Measurements from ENCODE around the gene FBN2. TPM values are rescaled to one million over a fixed set of nuclear protein-coding genes. Genes with fewer than 3 reads are reported as not detected.
A peak's percentile ranks its signal among the peaks of the same experiment; 100 is the strongest.

Gene FBN2
- polyA plus RNA-seq (2011; rRNA removed) (141 and 157 TPM in 2 replicates), polyA minus RNA-seq (2011; rRNA and poly(A)+ RNA removed) (294 and 372 TPM in 2 replicates)

- CTCF ChIA-PET: interaction anchor here (1.0 to 3.3 kb wide), 3 partner anchors 137 to 974 kb away, joined by 3 to 19 read pairs (median 5); no protein-coding TSS in a partner anchor
- H3K27me3 ChIP-seq (ENCODE audit: control insufficient read depth, insufficient read depth, low read length): no peaks in the 10 kb centered on the region
- H3K36me3 ChIP-seq (ENCODE audit: control insufficient read depth, insufficient read depth, low read length): peaks cover 3% of the 10 kb centered on the region; the same call in 1 of the 2 replicates
- H3K4me3 ChIP-seq (ENCODE audit: low read depth, low read length): peak within 1 kb of the TSS; percentile 79
- POLR2A ChIA-PET: no interaction called here
- no peak for DNase-seq (ENCODE audit: low read depth)
- TF ChIP-seq, protein P1, sequence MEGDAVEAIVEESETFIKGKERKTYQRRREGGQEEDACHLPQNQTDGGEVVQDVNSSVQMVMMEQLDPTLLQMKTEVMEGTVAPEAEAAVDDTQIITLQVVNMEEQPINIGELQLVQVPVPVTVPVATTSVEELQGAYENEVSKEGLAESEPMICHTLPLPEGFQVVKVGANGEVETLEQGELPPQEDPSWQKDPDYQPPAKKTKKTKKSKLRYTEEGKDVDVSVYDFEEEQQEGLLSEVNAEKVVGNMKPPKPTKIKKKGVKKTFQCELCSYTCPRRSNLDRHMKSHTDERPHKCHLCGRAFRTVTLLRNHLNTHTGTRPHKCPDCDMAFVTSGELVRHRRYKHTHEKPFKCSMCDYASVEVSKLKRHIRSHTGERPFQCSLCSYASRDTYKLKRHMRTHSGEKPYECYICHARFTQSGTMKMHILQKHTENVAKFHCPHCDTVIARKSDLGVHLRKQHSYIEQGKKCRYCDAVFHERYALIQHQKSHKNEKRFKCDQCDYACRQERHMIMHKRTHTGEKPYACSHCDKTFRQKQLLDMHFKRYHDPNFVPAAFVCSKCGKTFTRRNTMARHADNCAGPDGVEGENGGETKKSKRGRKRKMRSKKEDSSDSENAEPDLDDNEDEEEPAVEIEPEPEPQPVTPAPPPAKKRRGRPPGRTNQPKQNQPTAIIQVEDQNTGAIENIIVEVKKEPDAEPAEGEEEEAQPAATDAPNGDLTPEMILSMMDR (IDR thresholded peaks at IDR 0.05; ENCODE audit: insufficient read depth, low read depth, low read length): no peak
Measured at GRCh38 chr5:128538000-128538249, at the start of gene FBN2. FBN2 (minus strand) TSS chr5:128538245; CDS start chr5:128537603, 642 bp downstream.

GRCh38 chr5:128587275-128587674 is 49.2 kb upstream of the FBN2 start:
- ChIA-PET POLR2A (no interaction called here), CTCF (no interaction called here)
- DNase-seq (ENCODE audit: low read depth): no peak
- Histone ChIP-seq H3K4me3 (ENCODE audit: low read depth, low read length) (no peak overlapping the region), H3K27me3 (ENCODE audit: control insufficient read depth, insufficient read depth, low read length) (no peaks in the 10 kb centered on the region), H3K36me3 (ENCODE audit: control insufficient read depth, insufficient read depth, low read length) (no peaks in the 10 kb centered on the region)
- TF ChIP-seq, protein P1 (IDR thresholded peaks at IDR 0.05; ENCODE audit: insufficient read depth, low read depth, low read length): no peak

DNA sequence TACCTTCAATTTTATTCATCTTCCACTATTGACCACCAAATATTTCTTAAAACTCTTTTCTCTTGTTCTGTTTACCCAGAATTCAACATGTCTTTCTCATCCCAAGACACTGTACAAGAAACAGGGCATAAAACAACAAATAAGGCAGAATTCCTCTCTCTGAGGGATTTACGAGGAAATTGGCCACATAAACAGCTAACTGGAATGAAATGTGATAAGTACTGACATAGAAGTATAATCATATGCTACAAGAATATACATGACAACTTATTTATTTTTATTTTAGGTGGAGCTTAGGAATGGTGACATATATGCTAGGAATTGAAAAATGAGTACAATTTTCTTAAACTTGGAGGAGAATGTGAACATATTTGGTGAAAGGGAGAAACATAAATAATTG is 48.8 kb upstream of the FBN2 start:
- CTCF ChIA-PET: no interaction called here
- POLR2A ChIA-PET: no interaction called here
- no peak for DNase-seq (ENCODE audit: low read depth)
- no peaks in the 10 kb centered on the region for H3K36me3 ChIP-seq (ENCODE audit: control insufficient read depth, insufficient read depth, low read length)
- no peaks in the 10 kb centered on the region for H3K27me3 ChIP-seq (ENCODE audit: control insufficient read depth, insufficient read depth, low read length)
- H3K4me3 ChIP-seq (ENCODE audit: low read depth, low read length): no peak overlapping the region
- TF ChIP-seq, protein P1 (IDR thresholded peaks at IDR 0.05; ENCODE audit: insufficient read depth, low read depth, low read length): no peak

- POLR2A ChIA-PET: interaction anchor here (0.5 to 0.8 kb wide), 2 partner anchors 15 to 29 kb away, joined by 4 to 6 read pairs; no protein-coding TSS in a partner anchor
- no peak for DNase-seq (ENCODE audit: low read depth)
- Histone ChIP-seq H3K36me3 (ENCODE audit: control insufficient read depth, insufficient read depth, low read length) (no peaks in the 10 kb centered on the region), H3K4me3 (ENCODE audit: low read depth, low read length) (no peak overlapping the region), H3K27me3 (ENCODE audit: control insufficient read depth, insufficient read depth, low read length) (no peaks in the 10 kb centered on the region)
- TF ChIP-seq, protein P1 (IDR thresholded peaks at IDR 0.05; ENCODE audit: insufficient read depth, low read depth, low read length): no peak
- CTCF ChIA-PET: no interaction called here
Measured at GRCh38 chr5:128579639-128580038, 41.6 kb upstream of the FBN2 start.

DNA sequence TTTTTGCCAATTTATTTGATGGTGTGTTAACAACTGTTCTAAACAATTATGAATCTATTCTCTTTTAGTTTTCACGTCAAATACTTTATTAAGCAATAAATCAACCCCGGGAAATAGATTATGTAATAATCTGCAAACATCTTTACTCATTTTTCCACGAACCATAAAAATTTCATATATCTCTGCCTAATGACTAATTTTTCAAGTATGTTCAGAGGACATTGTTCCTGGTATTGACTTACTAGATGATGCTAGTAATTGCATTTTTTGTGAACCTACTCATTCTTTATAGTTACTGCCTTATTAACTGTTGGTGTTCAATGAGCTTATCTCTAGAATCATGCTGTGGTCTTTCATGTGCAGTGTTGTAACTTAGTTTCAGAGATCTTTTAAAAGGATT is 41.0 kb upstream of the FBN2 start:
- H3K27me3 ChIP-seq (ENCODE audit: control insufficient read depth, insufficient read depth, low read length): no peaks in the 10 kb centered on the region
- H3K4me3 ChIP-seq (ENCODE audit: low read depth, low read length): no peak overlapping the region
- TF ChIP-seq, protein P1 (IDR thresholded peaks at IDR 0.05; ENCODE audit: insufficient read depth, low read depth, low read length): no peak
- DNase-seq (ENCODE audit: low read depth): peak; percentile 74
- POLR2A ChIA-PET: interaction anchor here (0.5 to 0.8 kb wide), 2 partner anchors 15 to 29 kb away, joined by 4 to 6 read pairs; no protein-coding TSS in a partner anchor
- H3K36me3 ChIP-seq (ENCODE audit: control insufficient read depth, insufficient read depth, low read length): no peaks in the 10 kb centered on the region
- CTCF ChIA-PET: no interaction called here
